Adrenal gland (tissue), 5 donors: ENCODE measurements around the gene MTHFD2L.

Experiments used
- CTCF ChIP-seq, 6 experiments: fragments of 450-650 bp in 4 of 6; fragments of 200-600 bp in 2 of 6; sonication (generic) in 1 of 6; IDR thresholded peaks; 1 replicate in 5 of 6; 2 replicates in 1 of 6; pipeline versions ENCODE4 v1.5.1 to v1.8.0; 2016 to 2021; ENCODE audit warnings: antibody characterized with exemption in 6 of 6, mild to moderate bottlenecking in 2 of 6, moderate library complexity in 1 of 6
- POLR2A ChIP-seq, 2 donors: fragments of 450-650 bp; IDR thresholded peaks; one replicate each; pipeline ENCODE4 v1.6.1; 2017; ENCODE audit warnings: antibody characterized with exemption in 2 of 2, mild to moderate bottlenecking in 2 of 2, moderate library complexity in 1 of 2
- donor health status: DM: no; HTN: no; CAD: no.

DNA sequence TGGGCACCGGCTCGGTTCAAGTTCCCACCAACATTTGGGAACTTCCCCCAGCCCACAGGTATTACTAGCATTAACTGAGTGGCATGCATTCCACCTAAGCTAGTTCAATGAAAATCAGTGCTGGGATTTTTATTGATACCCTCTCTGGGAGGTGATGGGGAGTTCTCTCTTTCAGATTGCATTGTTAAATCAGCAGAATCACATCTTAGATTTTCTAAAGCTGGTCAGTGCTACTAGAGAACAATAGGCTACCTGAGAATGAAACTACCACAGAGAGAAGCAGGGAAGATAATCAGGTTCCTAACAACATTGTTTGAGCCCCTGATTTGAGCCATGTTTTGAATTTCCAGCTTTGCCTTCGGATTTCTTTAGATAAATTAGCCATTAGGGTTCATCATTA, 166.3 kb downstream of the MTHFD2L start:
- TF ChIP-seq CTCF (IDR thresholded peaks at IDR 0.05), result no peak
- no peak for TF ChIP-seq POLR2A (IDR thresholded peaks at IDR 0.05)
